Measurements from ENCODE around the gene ATP4A. TPM values are rescaled to one million over a fixed set of nuclear protein-coding genes. Genes with fewer than 3 reads are reported as not detected.
A peak's percentile ranks its signal among the peaks of the same experiment; 100 is the strongest.
"Not testable (repeated sequence)": the region's sequence is repeated elsewhere in the genome, so short reads cannot be mapped to it uniquely, and the experiment has no call there.

Gene ATP4A
- total and polyA plus RNA-seq, 2 donors (not counting 1 experiment from before 2014, with no cell fraction given) = not detected

GRCh38 chr19:35607170-35607569 is 43.7 kb upstream of the ATP4A start:
- H3K4me3 Mint-ChIP-seq; ATAC-seq (ENCODE audit: low read depth); H2AFZ ChIP-seq (ENCODE audit: insufficient read depth, low read depth, low read length, poor library complexity, severe bottlenecking); DNase-seq; H3K4me2 ChIP-seq (replicated peaks; ENCODE audit: low read depth, low read length, poor library complexity, severe bottlenecking); H3K79me2 ChIP-seq (ENCODE audit: control insufficient read depth, insufficient read depth, low read length); intact Hi-C loops (cut with micrococcal nuclease); H3K27me3 Mint-ChIP-seq; H4K20me1 ChIP-seq (ENCODE audit: control insufficient read depth, insufficient read depth, low read length, poor library complexity, severe bottlenecking); H3K27me3 ChIP-seq (replicated peaks in 1 of 4; ENCODE audit: control extremely low read depth in 1 of 4, control insufficient read depth in 3 of 4, insufficient read depth in 4 of 4, low read length in 3 of 4); H3K36me3 ChIP-seq (replicated peaks in 1 of 2; ENCODE audit: control extremely low read depth in 1 of 2, control insufficient read depth in 1 of 2, extremely low read depth in 1 of 2, insufficient read depth in 2 of 2, low read length in 1 of 2); H3K4me3 ChIP-seq (ENCODE audit: control extremely low read depth in 1 of 5, extremely low read depth in 1 of 5, insufficient read depth in 1 of 5, low read depth in 2 of 5, low read length in 4 of 5); H3K9me3 Mint-ChIP-seq (ENCODE audit: insufficient read depth); H3K27ac ChIP-seq (ENCODE audit: low read length in 2 of 2); H3K9ac ChIP-seq (ENCODE audit: low read length): not testable (repeated sequence)
- POLR2A ChIA-PET = interaction anchor here (0.6 kb wide), 1 partner anchor 21 kb away, joined by 3 read pairs; the partner anchor contains the start of gene RBM42
- H3K4me1 ChIP-seq (ENCODE audit: control insufficient read depth in 2 of 2, insufficient read depth in 2 of 2, low read length in 2 of 2) = peaks cover 33 to 41% of the 10 kb centered on the region in 2 donors
- CTCF ChIA-PET = interaction anchor here (1.0 kb wide), 1 partner anchor 14 kb away, joined by 4 read pairs; no protein-coding TSS in a partner anchor
- peak overlapping the region; percentile 32 for H3K27ac Mint-ChIP-seq
- WGBS (ENCODE audit: insufficient coverage) = 96% methylated on average over 4 of the region's 8 CpGs
- peaks cover 33% of the 10 kb centered on the region for H3K4me1 Mint-ChIP-seq
- H3K9me3 ChIP-seq (ENCODE audit: control extremely low read depth in 1 of 3, control insufficient read depth in 2 of 3, insufficient read depth in 1 of 3, low read length in 2 of 3) = peaks cover 0 to 13% (median 8%) of the 10 kb centered on the region in 3 donors

GRCh38 chr19:35604436-35604835 is 41.0 kb upstream of the ATP4A start:
- H3K9ac ChIP-seq (ENCODE audit: low read length); ATAC-seq (ENCODE audit: low read depth); H3K4me3 Mint-ChIP-seq; POLR2A ChIA-PET; H3K9me3 Mint-ChIP-seq (ENCODE audit: insufficient read depth); H3K27ac Mint-ChIP-seq; H3K79me2 ChIP-seq (ENCODE audit: control insufficient read depth, insufficient read depth, low read length); H3K27ac ChIP-seq (ENCODE audit: low read length in 2 of 2); CTCF ChIA-PET; intact Hi-C loops (cut with micrococcal nuclease); H3K4me3 ChIP-seq (ENCODE audit: control extremely low read depth in 1 of 5, extremely low read depth in 1 of 5, insufficient read depth in 1 of 5, low read depth in 2 of 5, low read length in 4 of 5); H3K27me3 Mint-ChIP-seq; H3K4me2 ChIP-seq (replicated peaks; ENCODE audit: low read depth, low read length, poor library complexity, severe bottlenecking); H4K20me1 ChIP-seq (ENCODE audit: control insufficient read depth, insufficient read depth, low read length, poor library complexity, severe bottlenecking); H2AFZ ChIP-seq (ENCODE audit: insufficient read depth, low read depth, low read length, poor library complexity, severe bottlenecking); H3K27me3 ChIP-seq (replicated peaks in 1 of 4; ENCODE audit: control extremely low read depth in 1 of 4, control insufficient read depth in 3 of 4, insufficient read depth in 4 of 4, low read length in 3 of 4); DNase-seq; H3K36me3 ChIP-seq (replicated peaks in 1 of 2; ENCODE audit: control extremely low read depth in 1 of 2, control insufficient read depth in 1 of 2, extremely low read depth in 1 of 2, insufficient read depth in 2 of 2, low read length in 1 of 2): not testable (repeated sequence)
- H3K4me1 Mint-ChIP-seq = peaks cover 12% of the 10 kb centered on the region
- Histone ChIP-seq H3K9me3 (ENCODE audit: control extremely low read depth in 1 of 3, control insufficient read depth in 2 of 3, insufficient read depth in 1 of 3, low read length in 2 of 3) (peaks cover 0 to 11% (median 8%) of the 10 kb centered on the region in 3 donors), H3K4me1 (ENCODE audit: control insufficient read depth in 2 of 2, insufficient read depth in 2 of 2, low read length in 2 of 2) (peaks cover 10 to 14% of the 10 kb centered on the region in 2 donors)
- WGBS (ENCODE audit: insufficient coverage) = 93% methylated on average over 4 of the region's 4 CpGs

Measured in B cell (primary cell).